Measurements from ENCODE around the gene TOMM5. TPM values are rescaled to one million over a fixed set of nuclear protein-coding genes. Genes with fewer than 3 reads are reported as not detected.

The TOMM5 gene
- 139 and 163 TPM in 2 replicates for total RNA-seq

DNA sequence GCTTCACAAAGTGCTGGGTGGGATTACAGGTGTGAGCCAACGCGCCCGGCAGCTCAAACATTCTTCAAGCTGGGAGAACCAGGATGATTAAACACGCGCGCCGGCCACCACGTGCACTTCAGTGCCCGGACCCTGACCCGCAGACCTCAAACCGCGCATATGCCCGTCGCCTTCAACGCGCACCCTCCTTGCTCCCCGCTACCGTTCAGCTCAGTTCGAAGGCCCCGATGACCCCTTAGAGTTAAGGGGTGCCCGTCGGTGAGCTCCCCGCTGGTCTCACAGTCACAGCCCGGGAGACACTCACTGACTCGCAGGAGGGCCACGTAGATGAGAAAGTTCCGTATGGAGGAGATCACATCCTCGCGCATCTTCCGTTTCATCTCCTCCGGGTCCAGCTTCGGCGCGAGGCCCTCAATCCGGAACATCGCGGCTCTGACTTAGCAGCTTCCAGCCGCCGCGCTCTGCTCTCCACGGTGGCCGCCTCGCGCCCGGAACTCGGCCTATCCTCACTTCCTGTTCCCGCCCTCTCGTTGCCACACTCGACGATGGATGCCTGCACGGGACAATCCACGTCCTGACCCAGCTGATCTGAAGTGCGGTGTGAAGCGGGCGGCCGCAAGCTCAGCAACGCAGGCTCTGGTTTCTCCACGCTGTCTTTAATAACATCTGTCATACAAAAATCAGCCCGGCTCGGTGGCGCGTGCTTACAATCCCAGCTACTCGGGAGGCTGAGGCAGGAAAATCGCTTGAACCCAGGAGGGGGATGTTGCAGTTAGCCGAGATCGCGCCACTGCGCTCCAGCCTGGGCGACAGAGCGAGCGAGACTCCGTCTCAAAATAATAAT is at the start of gene TOMM5:
Gene TOMM5 (minus strand): TSS at position 490 of the 844 bp plus-strand sequence. CDS start 65 bp downstream, at position 425.

GRCh38 chr9:37575921-37576721 is 16.3 kb downstream of the TOMM5 start, which contains the start of gene FBXO10:
Gene FBXO10 (minus strand): TSS chr9:37576380. CDS start chr9:37541768, 34,612 bp downstream.

Other genes starting within 250 kb of the TOMM5 start
- gene GRHPR, start 169.9 kb downstream of the TOMM5 start, total RNA-seq: 151 and 158 TPM in 2 replicates
- 2.8 and 4.3 TPM in 2 replicates for gene ZBTB5, start 127.1 kb downstream of the TOMM5 start, total RNA-seq
- gene POLR1E, start 106.6 kb downstream of the TOMM5 start, total RNA-seq: 30.6 and 34.2 TPM in 2 replicates
- 5.5 and 9.0 TPM in 2 replicates for gene FBXO10, start 16.2 kb downstream of the TOMM5 start, total RNA-seq
- gene FRMPD1, start 58.4 kb upstream of the TOMM5 start, total RNA-seq: under 0.01 TPM in 2 replicates
- gene TRMT10B, start 161.2 kb upstream of the TOMM5 start, total RNA-seq: 2.6 and 3.9 TPM in 2 replicates
- gene EXOSC3, start 192.5 kb upstream of the TOMM5 start, total RNA-seq: 27.1 and 54.9 TPM in 2 replicates
- 9.6 and 9.8 TPM in 2 replicates for gene DCAF10, start 208.2 kb upstream of the TOMM5 start, total RNA-seq